ENCODE data around the gene DGKI. TPM values are rescaled to one million over a fixed set of nuclear protein-coding genes. Genes with fewer than 3 reads are reported as not detected.

DGKI gene
- total RNA-seq, 1 donor from 2014 or later = 1.3 TPM

- DNase-seq = no peak
- Histone ChIP-seq H3K9me3 (replicated peaks) (no peaks in the 10 kb centered on the region), H3K36me3 (no peaks in the 10 kb centered on the region), H3K27me3 (ENCODE audit: low read depth) (no peaks in the 10 kb centered on the region), H3K4me1 (no peaks in the 10 kb centered on the region), H3K4me3 (no peak overlapping the region), H3K27ac (replicated peaks) (no peak overlapping the region)
- intact Hi-C loops (cut with micrococcal nuclease) = no loop called here
- no peak for TF ChIP-seq CTCF (IDR thresholded peaks at IDR 0.05; ENCODE audit: borderline replicate concordance)
Measured at GRCh38 chr7:137480824-137481365, 365.9 kb downstream of the DGKI start.

GRCh38 chr7:137480401-137480800 is 366.4 kb downstream of the DGKI start:
- no peaks in the 10 kb centered on the region for H3K27me3 ChIP-seq (ENCODE audit: low read depth)
- no peaks in the 10 kb centered on the region for H3K4me1 ChIP-seq
- TF ChIP-seq CTCF (IDR thresholded peaks at IDR 0.05; ENCODE audit: borderline replicate concordance) = no peak
- H3K36me3 ChIP-seq = no peaks in the 10 kb centered on the region
- DNase-seq = no peak
- no peak overlapping the region for H3K4me3 ChIP-seq
- no peak overlapping the region for H3K27ac ChIP-seq (replicated peaks)
- intact Hi-C loops (cut with micrococcal nuclease) = no loop called here
- no peaks in the 10 kb centered on the region for H3K9me3 ChIP-seq (replicated peaks)

DNA sequence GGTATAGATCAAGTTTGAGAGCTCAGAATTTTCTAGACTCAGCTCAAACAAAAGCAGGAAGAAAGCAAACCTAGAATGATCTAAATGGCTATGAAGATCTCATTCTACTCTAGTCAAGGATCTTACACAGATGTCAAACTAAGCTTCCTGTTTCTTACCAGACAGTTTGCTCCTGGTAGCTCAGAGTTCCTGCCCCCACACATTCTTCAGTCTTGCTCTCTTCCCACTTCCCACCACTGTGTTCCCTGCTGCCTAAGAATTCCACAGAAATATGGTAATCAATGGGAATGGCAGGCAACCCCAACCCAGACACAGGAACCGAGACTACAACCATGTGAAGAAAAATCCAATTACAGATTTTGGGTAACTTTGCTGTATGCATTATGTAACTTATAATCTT is 369.8 kb downstream of the DGKI start:
- Histone ChIP-seq H3K4me3 (no peak overlapping the region), H3K9me3 (replicated peaks) (no peaks in the 10 kb centered on the region), H3K4me1 (no peaks in the 10 kb centered on the region), H3K27me3 (ENCODE audit: low read depth) (no peaks in the 10 kb centered on the region), H3K36me3 (no peaks in the 10 kb centered on the region), H3K27ac (replicated peaks) (no peak overlapping the region)
- DNase-seq = no peak
- no peak for TF ChIP-seq CTCF (IDR thresholded peaks at IDR 0.05; ENCODE audit: borderline replicate concordance)
- intact Hi-C loops (cut with micrococcal nuclease) = no loop called here

- intact Hi-C loops (cut with micrococcal nuclease) = no loop called here
- Histone ChIP-seq H3K27me3 (ENCODE audit: low read depth) (no peaks in the 10 kb centered on the region), H3K27ac (replicated peaks) (no peak overlapping the region), H3K36me3 (no peaks in the 10 kb centered on the region), H3K4me1 (no peaks in the 10 kb centered on the region), H3K9me3 (replicated peaks) (no peaks in the 10 kb centered on the region), H3K4me3 (no peak overlapping the region)
- no peak for TF ChIP-seq CTCF (IDR thresholded peaks at IDR 0.05; ENCODE audit: borderline replicate concordance)
- no peak for DNase-seq
Measured at GRCh38 chr7:137475966-137476365, 370.8 kb downstream of the DGKI start.

DNA sequence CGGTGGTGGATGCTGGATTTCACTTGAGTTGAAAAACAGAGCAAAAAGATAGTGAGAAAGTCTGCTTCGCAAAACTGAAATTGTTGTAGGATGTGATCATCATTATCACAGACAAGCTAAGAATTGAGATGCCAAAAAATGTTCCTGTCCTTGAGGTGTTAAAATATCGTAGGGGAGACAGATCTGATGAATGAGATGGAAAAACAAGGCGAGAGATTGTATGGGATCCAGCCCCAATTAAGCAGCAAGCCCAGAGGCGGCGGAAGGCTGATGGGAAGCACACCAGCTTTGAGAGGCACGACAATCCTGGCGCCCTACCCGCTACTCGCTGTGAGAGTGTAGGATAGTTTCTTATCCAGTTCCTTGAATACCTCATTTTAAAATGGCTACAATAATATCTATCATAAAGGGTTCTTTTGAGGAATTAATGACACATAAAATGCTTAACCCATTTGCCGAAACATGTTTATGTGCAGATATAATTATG is 372.2 kb downstream of the DGKI start:
- H3K36me3 ChIP-seq = no peaks in the 10 kb centered on the region
- no peak for TF ChIP-seq CTCF (IDR thresholded peaks at IDR 0.05; ENCODE audit: borderline replicate concordance)
- H3K9me3 ChIP-seq (replicated peaks) = no peaks in the 10 kb centered on the region
- H3K4me1 ChIP-seq = no peaks in the 10 kb centered on the region
- no peaks in the 10 kb centered on the region for H3K27me3 ChIP-seq (ENCODE audit: low read depth)
- no peak overlapping the region for H3K27ac ChIP-seq (replicated peaks)
- DNase-seq = no peak
- H3K4me3 ChIP-seq = no peak overlapping the region
- intact Hi-C loops (cut with micrococcal nuclease) = no loop called here

All from left ventricle myocardium inferior (tissue), 1 donor.